Activated CD4-positive, alpha-beta T cell treated with anti-CD3 and anti-CD28 coated beads, Interleukin-2, amount 50 U/mL, for 1 hour (primary cell): ENCODE data around the gene ZC3H7A.

Source experiments
- DNase-seq: peaks from one replicate; pipeline ENCODE4 v3.0.0-alpha.2; 2020

The ZC3H7A gene

GRCh38 chr16:11734025-11734652 is 62.9 kb downstream of the ZC3H7A start:
- DNase-seq = no peak

GRCh38 chr16:11731222-11731621 is 65.8 kb downstream of the ZC3H7A start:
- DNase-seq = no peak

GRCh38 chr16:11729787-11730186 is 67.3 kb downstream of the ZC3H7A start:
- DNase-seq = no peak

GRCh38 chr16:11727796-11728543 is 69.1 kb downstream of the ZC3H7A start:
- no peak for DNase-seq

- DNase-seq = no peak
Observed at GRCh38 chr16:11726008-11726407, 71.0 kb downstream of the ZC3H7A start.

GRCh38 chr16:11725457-11725856 is 71.6 kb downstream of the ZC3H7A start:
- DNase-seq = no peak

GRCh38 chr16:11722468-11722808 is 74.6 kb downstream of the ZC3H7A start:
- DNase-seq = no peak

GRCh38 chr16:11721781-11722467 is 75.1 kb downstream of the ZC3H7A start:
- no peak for DNase-seq

GRCh38 chr16:11719762-11720161 is 77.3 kb downstream of the ZC3H7A start:
- no peak for DNase-seq

- no peak for DNase-seq
Observed at GRCh38 chr16:11719171-11719570, 77.9 kb downstream of the ZC3H7A start.

GRCh38 chr16:11717811-11718210 is 79.2 kb downstream of the ZC3H7A start:
- DNase-seq = no peak

- DNase-seq = no peak
Observed at GRCh38 chr16:11716336-11716735, 80.7 kb downstream of the ZC3H7A start.

- DNase-seq = no peak
Observed at GRCh38 chr16:11715246-11715947, 81.7 kb downstream of the ZC3H7A start.

GRCh38 chr16:11712122-11712521 is 84.9 kb downstream of the ZC3H7A start:
- DNase-seq = no peak

- DNase-seq = no peak
Observed at GRCh38 chr16:11711662-11712061, 85.4 kb downstream of the ZC3H7A start.

- DNase-seq = no peak
Observed at GRCh38 chr16:11708421-11708820, 88.6 kb downstream of the ZC3H7A start.

- no peak for DNase-seq
Observed at GRCh38 chr16:11707679-11708197, 89.3 kb downstream of the ZC3H7A start.

- DNase-seq = no peak
Observed at GRCh38 chr16:11706180-11706742, 90.8 kb downstream of the ZC3H7A start.

GRCh38 chr16:11705311-11706025 is 91.6 kb downstream of the ZC3H7A start:
- DNase-seq = no peak
